GM18868 (cell line): ENCODE results near the gene OSER1.
"Not testable (repeated sequence)": the region's sequence is repeated elsewhere in the genome, so short reads cannot be mapped to it uniquely, and the experiment has no call there.

Experiments used
- ATAC-seq: cut with Tn5 transposase; IDR thresholded peaks from one replicate; pipeline ENCODE4 v1.9.1; 2021; ENCODE audit warnings: mild to moderate bottlenecking, moderate library complexity; ENCODE audit not compliant: unreplicated experiment

The OSER1 gene

GRCh38 chr20:44210406-44211176, at the start of gene OSER1:
Gene OSER1 (minus strand): TSS chr20:44210771. CDS start chr20:44206957, 3,814 bp downstream.
- ATAC-seq: peak; percentile 83

- no peak for ATAC-seq
Observed at GRCh38 chr20:44258226-44258890, 47.8 kb upstream of the OSER1 start.

- ATAC-seq: no peak
Observed at GRCh38 chr20:44256961-44257360, 46.4 kb upstream of the OSER1 start.

GRCh38 chr20:44255942-44256341, 45.4 kb upstream of the OSER1 start:
- ATAC-seq: no peak

- ATAC-seq: no peak
Observed at GRCh38 chr20:44254073-44254472, 43.5 kb upstream of the OSER1 start.

GRCh38 chr20:44253528-44253927, 43.0 kb upstream of the OSER1 start:
- no peak for ATAC-seq

GRCh38 chr20:44251284-44251683, 40.7 kb upstream of the OSER1 start:
- no peak for ATAC-seq

GRCh38 chr20:44248410-44248759, 37.8 kb upstream of the OSER1 start:
- no peak for ATAC-seq

GRCh38 chr20:44247586-44248409, 37.2 kb upstream of the OSER1 start:
- ATAC-seq: no peak

- no peak for ATAC-seq
Observed at GRCh38 chr20:44247131-44247571, 36.6 kb upstream of the OSER1 start, which contains the start of gene GDAP1L1. Gene GDAP1L1 (plus strand): TSS chr20:44247308. CDS start chr20:44247335, 27 bp downstream.

- no peak for ATAC-seq
Observed at GRCh38 chr20:44245977-44246376, 35.4 kb upstream of the OSER1 start.

GRCh38 chr20:44241796-44242195, 31.2 kb upstream of the OSER1 start:
- ATAC-seq: no peak

GRCh38 chr20:44236840-44237239, 26.3 kb upstream of the OSER1 start:
- not testable (repeated sequence) for ATAC-seq

- no peak for ATAC-seq
Observed at GRCh38 chr20:44235702-44236101, 25.1 kb upstream of the OSER1 start.

GRCh38 chr20:44234566-44235317, 24.2 kb upstream of the OSER1 start:
- ATAC-seq: no peak

- no peak for ATAC-seq
Observed at GRCh38 chr20:44233436-44234016, 23.0 kb upstream of the OSER1 start.

- ATAC-seq: not testable (repeated sequence)
Observed at GRCh38 chr20:44232469-44232856, 21.9 kb upstream of the OSER1 start.

- no peak for ATAC-seq
Observed at GRCh38 chr20:44231713-44232468, 21.3 kb upstream of the OSER1 start.

- ATAC-seq: no peak
Observed at GRCh38 chr20:44231193-44231592, 20.6 kb upstream of the OSER1 start.
